OCI-LY7 (cell line): ENCODE measurements around the gene CCHCR1.

Experiments
- CTCF ChIP-seq: fragments of 200-600 bp; sonication (generic); conservative IDR thresholded peaks from 2 replicates; pipeline ENCODE4 v1.5.1; 2014; ENCODE audit warnings: mild to moderate bottlenecking, antibody characterized with exemption, low read length, moderate library complexity, mixed read lengths
- EZH2phosphoT487 ChIP-seq: fragments of 200-600 bp; sonication (generic); IDR thresholded peaks from 2 replicates; pipeline ENCODE4 v1.6.1; 2018; ENCODE audit warnings: low read depth, borderline replicate concordance, mild to moderate bottlenecking, mixed run types, antibody characterized with exemption, low read length, moderate library complexity, mixed read lengths

- TF ChIP-seq EZH2phosphoT487 (no peak), CTCF (no peak)
Observed at GRCh38 chr6:31175971-31176370, 18.4 kb upstream of the CCHCR1 start.
